GM19395 (cell line): ENCODE measurements around the gene AHCYL2.
"Not testable (repeated sequence)": the region's sequence is repeated elsewhere in the genome, so short reads cannot be mapped to it uniquely, and the experiment has no call there.

Source experiments
- ATAC-seq: cut with Tn5 transposase; IDR thresholded peaks from one replicate; pipeline ENCODE4 v1.9.1; 2021; ENCODE audit warnings: mild to moderate bottlenecking, moderate library complexity; ENCODE audit not compliant: unreplicated experiment

AHCYL2 gene

DNA sequence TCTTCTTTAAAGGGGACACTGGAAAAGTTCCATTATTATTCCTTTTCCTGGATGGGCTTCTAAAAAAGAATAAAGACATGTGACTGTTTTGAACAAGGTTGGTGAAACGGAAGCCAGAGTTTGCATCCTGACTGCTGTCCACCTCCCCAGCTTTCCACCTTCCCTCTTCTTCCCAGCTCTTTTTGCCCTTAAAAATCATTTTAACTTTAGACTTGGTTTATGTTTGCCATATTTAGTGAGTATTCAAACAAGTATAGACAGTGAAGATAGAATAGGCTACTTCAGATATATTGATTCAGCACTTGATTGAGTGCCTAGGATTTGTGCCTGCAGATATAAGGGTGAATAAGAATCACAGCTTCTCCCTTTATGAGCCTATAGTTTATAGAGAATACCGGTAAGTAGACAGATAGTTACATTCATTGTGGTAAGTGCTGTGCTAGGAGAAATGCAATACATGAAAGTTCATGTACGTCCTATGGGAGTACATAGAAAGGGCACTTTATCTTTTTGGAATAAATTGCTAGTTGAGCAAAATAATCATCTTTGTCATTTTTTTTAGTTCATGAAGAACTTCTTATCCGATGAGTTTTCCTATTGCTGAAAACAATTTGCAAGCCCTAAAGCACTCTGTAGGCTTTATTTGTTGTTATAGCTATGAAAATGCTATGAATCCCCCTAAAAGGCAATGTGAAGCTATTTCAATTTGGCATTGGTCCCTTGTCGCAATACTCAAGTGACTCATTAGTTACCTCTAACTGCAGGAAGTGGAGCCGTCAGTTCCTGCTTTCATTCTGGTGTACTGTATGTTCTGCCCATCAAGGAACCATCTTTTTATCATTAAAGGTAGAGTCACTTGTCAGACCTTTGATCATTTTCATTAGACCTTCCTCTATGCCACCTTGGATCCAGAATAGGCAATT, 152.2 kb downstream of the AHCYL2 start:
- ATAC-seq, result peak; percentile 70

GRCh38 chr7:129381710-129382484, 157.1 kb downstream of the AHCYL2 start:
- ATAC-seq, result no peak

GRCh38 chr7:129383542-129384132, 158.8 kb downstream of the AHCYL2 start:
- ATAC-seq, result no peak

DNA sequence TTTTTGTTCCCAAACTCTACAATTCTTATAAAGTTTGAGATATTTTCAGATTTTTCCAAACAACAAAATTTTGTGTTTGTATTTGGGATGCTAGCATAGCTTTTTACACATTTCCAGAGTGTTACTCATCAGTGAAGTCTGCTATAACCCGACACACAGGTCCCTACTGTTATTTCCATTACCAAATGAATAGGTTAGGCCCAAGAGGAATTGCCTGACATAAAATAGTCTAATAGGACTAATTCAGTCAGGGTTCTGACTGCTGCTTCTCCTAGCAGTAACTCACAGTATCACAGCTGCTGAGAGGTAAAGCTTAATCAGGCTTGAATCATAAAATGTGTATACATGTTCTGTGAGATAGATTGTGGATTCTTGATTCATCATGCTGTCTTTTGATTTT, 160.3 kb downstream of the AHCYL2 start:
- no peak for ATAC-seq

- ATAC-seq, result no peak
Observed at GRCh38 chr7:129385598-129385997, 160.8 kb downstream of the AHCYL2 start.

- ATAC-seq, result no peak
Observed at GRCh38 chr7:129386506-129386905, 161.7 kb downstream of the AHCYL2 start.

DNA sequence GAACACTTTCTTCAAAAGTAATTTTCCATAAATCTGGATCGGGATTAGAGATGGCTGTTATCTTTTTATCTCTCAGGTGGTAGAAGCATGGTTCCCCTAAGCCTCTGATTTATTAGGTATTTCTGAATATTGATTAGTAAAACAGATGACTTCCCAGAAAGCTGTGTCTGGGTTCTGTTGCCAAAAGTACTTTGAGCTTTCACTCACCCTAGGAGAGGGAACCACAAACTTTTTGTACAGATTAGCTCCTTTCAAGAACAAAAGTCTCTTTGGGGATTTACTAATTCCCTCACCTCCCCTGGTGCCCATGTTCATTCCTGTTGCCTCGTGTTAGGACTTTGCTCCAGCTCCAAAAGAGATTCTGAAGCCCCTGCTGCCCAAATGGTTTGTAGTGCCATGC, 162.7 kb downstream of the AHCYL2 start:
- ATAC-seq, result no peak

GRCh38 chr7:129388333-129389098, 163.7 kb downstream of the AHCYL2 start:
- ATAC-seq, result no peak

- ATAC-seq, result no peak
Observed at GRCh38 chr7:129389829-129390228, 165.0 kb downstream of the AHCYL2 start.

GRCh38 chr7:129390314-129390713, 165.5 kb downstream of the AHCYL2 start:
- ATAC-seq, result no peak

GRCh38 chr7:129391546-129392171, 166.8 kb downstream of the AHCYL2 start:
- ATAC-seq, result no peak

GRCh38 chr7:129393255-129393654, 168.4 kb downstream of the AHCYL2 start:
- ATAC-seq, result no peak

- ATAC-seq, result no peak
Observed at GRCh38 chr7:129394101-129394500, 169.3 kb downstream of the AHCYL2 start.

- ATAC-seq, result no peak
Observed at GRCh38 chr7:129394982-129395914, 170.4 kb downstream of the AHCYL2 start.

GRCh38 chr7:129401228-129401966, 176.6 kb downstream of the AHCYL2 start:
- ATAC-seq, result no peak

DNA sequence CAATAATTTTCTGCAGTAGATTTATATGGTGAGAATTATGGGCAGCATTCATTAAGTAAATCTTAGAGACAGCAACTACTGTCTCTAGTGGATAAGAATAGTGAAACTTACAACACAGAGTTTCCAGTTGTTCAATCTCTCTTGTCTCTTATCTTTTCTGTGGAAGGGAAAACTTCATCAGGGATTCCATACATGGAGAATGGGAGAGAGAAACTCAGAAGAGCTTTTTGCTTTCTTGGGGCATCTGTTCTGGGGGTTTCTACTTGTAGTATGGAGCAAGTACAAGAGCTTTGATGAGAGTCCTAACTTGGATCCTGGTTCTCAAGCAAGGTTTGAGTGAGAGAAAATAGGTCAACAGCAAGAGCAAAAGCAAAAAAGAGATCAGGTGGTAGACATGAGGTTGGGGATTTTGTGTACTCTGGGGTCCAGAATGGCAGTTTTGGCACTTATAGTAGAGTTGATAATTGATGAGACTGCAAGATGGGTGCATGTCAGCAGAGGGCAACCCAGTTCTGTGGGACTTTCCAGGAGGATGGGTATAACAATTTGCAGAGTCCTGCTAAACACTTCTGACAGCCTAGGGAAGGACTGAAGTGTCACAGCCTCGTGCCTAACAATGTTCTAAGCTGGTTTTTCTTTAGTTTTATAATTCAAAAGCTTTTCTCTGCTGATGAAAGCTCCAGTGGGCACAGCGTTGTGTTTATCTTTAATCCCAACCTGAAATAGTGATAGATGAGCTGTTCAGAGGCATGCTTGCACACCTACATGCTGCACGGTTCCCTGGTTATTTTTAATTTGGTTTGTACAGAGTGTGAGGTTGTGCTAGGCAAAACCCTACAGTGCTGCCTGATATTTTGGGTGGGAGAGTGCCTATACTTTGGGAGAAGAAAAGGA, 177.4 kb downstream of the AHCYL2 start:
- ATAC-seq, result no peak

DNA sequence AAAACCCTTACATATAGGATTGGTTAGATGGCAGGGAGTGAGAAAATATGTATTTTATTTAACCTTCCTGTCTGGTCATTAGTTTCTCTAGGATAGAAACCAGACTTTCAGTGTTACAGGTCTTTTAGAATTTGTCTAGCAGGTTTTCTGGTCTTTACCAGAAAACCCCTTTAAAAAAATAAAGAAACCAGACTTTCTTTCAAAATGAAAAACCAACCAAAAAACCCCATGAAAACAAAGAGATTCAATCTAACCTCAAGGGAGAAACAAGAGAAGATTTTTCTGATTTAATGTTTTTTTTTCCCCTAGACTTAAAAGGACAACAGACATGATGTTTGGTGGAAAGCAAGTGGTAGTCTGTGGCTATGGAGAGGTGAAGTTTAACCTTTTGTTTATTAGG, 180.7 kb downstream of the AHCYL2 start:
- ATAC-seq, result no peak

GRCh38 chr7:129410238-129410637, 185.4 kb downstream of the AHCYL2 start:
- ATAC-seq, result not testable (repeated sequence)
